SK-MEL-5 (cell line): Measurements from ENCODE around the gene APBA1. TPM values are rescaled to one million over a fixed set of nuclear protein-coding genes. Genes with fewer than 3 reads are reported as not detected.
"Not testable (repeated sequence)": the region's sequence is repeated elsewhere in the genome, so short reads cannot be mapped to it uniquely, and the experiment has no call there.

ENCODE experiments used
- DNase-seq: peaks from one replicate; pipeline ENCODE4 v3.0.0-alpha.2; 2016; ENCODE audit warnings: low read depth, low spot score
- in situ Hi-C: cut with HindIII; loops from 2 replicates; pipeline ENCODE4 v1.10.0; 2016; ENCODE audit warnings: low sequenced_read_pairs, high pct_unique_total_duplicates, low pct_unique_long_range_greater_than_20kb
- total RNA-seq: library from RNA; depleted of rRNA; stranded (reverse); fragments of >200 nt; shearing (Covaris generic); gene quantifications from 2 replicates; pipeline ENCODE4 v1.2.3, GENCODE V29; 2014

APBA1 gene
- total RNA-seq, 1 experiment from 2014 or later, result 1.0 TPM

- no peak for DNase-seq
- in situ Hi-C loops, result no loop called here
Measured at GRCh38 chr9:69452110-69452782, 219.9 kb downstream of the APBA1 start.

- DNase-seq, result no peak
- in situ Hi-C loops, result no loop called here
Measured at GRCh38 chr9:69446496-69446895, 225.7 kb downstream of the APBA1 start.

GRCh38 chr9:69445251-69445650 is 226.9 kb downstream of the APBA1 start:
- in situ Hi-C loops, result no loop called here
- DNase-seq, result no peak

GRCh38 chr9:69444791-69445190 is 227.4 kb downstream of the APBA1 start:
- no peak for DNase-seq
- in situ Hi-C loops, result no loop called here

GRCh38 chr9:69444021-69444420 is 228.2 kb downstream of the APBA1 start:
- in situ Hi-C loops, result no loop called here
- peak; percentile 11 for DNase-seq

- in situ Hi-C loops, result no loop called here
- DNase-seq, result no peak
Measured at GRCh38 chr9:69443178-69443577, 229.0 kb downstream of the APBA1 start.

GRCh38 chr9:69442486-69442885 is 229.7 kb downstream of the APBA1 start:
- no peak for DNase-seq
- in situ Hi-C loops, result no loop called here

- in situ Hi-C loops, DNase-seq: not testable (repeated sequence)
Measured at GRCh38 chr9:69440254-69440955, 231.8 kb downstream of the APBA1 start.

- in situ Hi-C loops, DNase-seq: not testable (repeated sequence)
Measured at GRCh38 chr9:69439654-69440053, 232.5 kb downstream of the APBA1 start.

- DNase-seq, result no peak
- in situ Hi-C loops, result no loop called here
Measured at GRCh38 chr9:69433968-69434367, 238.2 kb downstream of the APBA1 start.

- in situ Hi-C loops, result no loop called here
- no peak for DNase-seq
Measured at GRCh38 chr9:69433392-69433791, 238.8 kb downstream of the APBA1 start.

GRCh38 chr9:69432623-69433022 is 239.5 kb downstream of the APBA1 start:
- no peak for DNase-seq
- in situ Hi-C loops, result no loop called here

GRCh38 chr9:69431777-69432176 is 240.4 kb downstream of the APBA1 start:
- DNase-seq, result no peak
- in situ Hi-C loops, result no loop called here

- in situ Hi-C loops, result no loop called here
- DNase-seq, result no peak
Measured at GRCh38 chr9:69431203-69431602, 241.0 kb downstream of the APBA1 start.

- in situ Hi-C loops, result no loop called here
- no peak for DNase-seq
Measured at GRCh38 chr9:69430206-69430605, 242.0 kb downstream of the APBA1 start.

GRCh38 chr9:69429281-69429680 is 242.9 kb downstream of the APBA1 start:
- in situ Hi-C loops, result no loop called here
- DNase-seq, result no peak

- in situ Hi-C loops, result no loop called here
Measured at GRCh38 chr9:69428017-69428785, 244.0 kb downstream of the APBA1 start.

GRCh38 chr9:69427286-69427685 is 244.9 kb downstream of the APBA1 start:
- peak; percentile 97 for DNase-seq
- in situ Hi-C loops, result no loop called here

More at GRCh38 chr9:69428017-69428785, 244.0 kb downstream of the APBA1 start:
- DNase-seq, result no peak
